HG03571 (cell line): Measurements from ENCODE around the gene ZFPL1.
"Not testable (repeated sequence)": the region's sequence is repeated elsewhere in the genome, so short reads cannot be mapped to it uniquely, and the experiment has no call there.

ENCODE experiments used
- ATAC-seq: cut with Tn5 transposase; IDR thresholded peaks from one replicate; pipeline ENCODE4 v1.9.1; 2021; ENCODE audit not compliant: unreplicated experiment

The ZFPL1 gene

GRCh38 chr11:65113839-65114238 lies 29.8 kb downstream of the ZFPL1 start:
- ATAC-seq: no peak

- ATAC-seq: no peak
Measured at GRCh38 chr11:65114538-65115171, 30.6 kb downstream of the ZFPL1 start.

GRCh38 chr11:65115361-65116082 lies 31.5 kb downstream of the ZFPL1 start:
- ATAC-seq: no peak

GRCh38 chr11:65116370-65117205 lies 32.6 kb downstream of the ZFPL1 start:
- ATAC-seq: no peak

- peak; percentile 55 for ATAC-seq
Measured at GRCh38 chr11:65117206-65118096, 33.4 kb downstream of the ZFPL1 start, which contains the start of gene ZNHIT2. ZNHIT2 (minus strand) TSS chr11:65117701; CDS start chr11:65117653, 48 bp downstream.

GRCh38 chr11:65118097-65118837 lies 34.2 kb downstream of the ZFPL1 start:
- no peak for ATAC-seq

- ATAC-seq: not testable (repeated sequence)
Measured at GRCh38 chr11:65118891-65119669, 35.1 kb downstream of the ZFPL1 start.

GRCh38 chr11:65119670-65119995 lies 35.6 kb downstream of the ZFPL1 start:
- ATAC-seq: no peak

- no peak for ATAC-seq
Measured at GRCh38 chr11:65120831-65121230, 36.8 kb downstream of the ZFPL1 start.

- ATAC-seq: no peak
Measured at GRCh38 chr11:65121447-65121864, 37.4 kb downstream of the ZFPL1 start.

- ATAC-seq: peak; percentile 49
Measured at GRCh38 chr11:65121865-65122696, 38.1 kb downstream of the ZFPL1 start, which contains the start of the genes FAU and MRPL49. FAU (minus strand) TSS chr11:65122134; CDS start chr11:65121813, 321 bp downstream. MRPL49 (plus strand) TSS chr11:65122321; CDS start chr11:65122347, 26 bp downstream.

GRCh38 chr11:65124480-65125196 lies 40.6 kb downstream of the ZFPL1 start:
- no peak for ATAC-seq

- ATAC-seq: no peak
Measured at GRCh38 chr11:65125197-65126056, 41.4 kb downstream of the ZFPL1 start.

GRCh38 chr11:65126624-65127274 lies 42.7 kb downstream of the ZFPL1 start:
- no peak for ATAC-seq

- no peak for ATAC-seq
Measured at GRCh38 chr11:65127473-65128181, 43.6 kb downstream of the ZFPL1 start.
